GM19193 (cell line): Measurements from ENCODE around the gene RPSA.
A peak's percentile ranks its signal among the peaks of the same experiment; 100 is the strongest.

Experiments
- POLR2A ChIP-seq: IDR thresholded peaks from 4 replicates; pipeline ENCODE4 v1.6.1; 2011; ENCODE audit not compliant: insufficient read depth, insufficient read length; ENCODE audit errors: extremely low read depth

The RPSA gene

GRCh38 chr3:39410893-39411292 lies 4.4 kb downstream of the RPSA start:
- no peak for TF ChIP-seq POLR2A

DNA sequence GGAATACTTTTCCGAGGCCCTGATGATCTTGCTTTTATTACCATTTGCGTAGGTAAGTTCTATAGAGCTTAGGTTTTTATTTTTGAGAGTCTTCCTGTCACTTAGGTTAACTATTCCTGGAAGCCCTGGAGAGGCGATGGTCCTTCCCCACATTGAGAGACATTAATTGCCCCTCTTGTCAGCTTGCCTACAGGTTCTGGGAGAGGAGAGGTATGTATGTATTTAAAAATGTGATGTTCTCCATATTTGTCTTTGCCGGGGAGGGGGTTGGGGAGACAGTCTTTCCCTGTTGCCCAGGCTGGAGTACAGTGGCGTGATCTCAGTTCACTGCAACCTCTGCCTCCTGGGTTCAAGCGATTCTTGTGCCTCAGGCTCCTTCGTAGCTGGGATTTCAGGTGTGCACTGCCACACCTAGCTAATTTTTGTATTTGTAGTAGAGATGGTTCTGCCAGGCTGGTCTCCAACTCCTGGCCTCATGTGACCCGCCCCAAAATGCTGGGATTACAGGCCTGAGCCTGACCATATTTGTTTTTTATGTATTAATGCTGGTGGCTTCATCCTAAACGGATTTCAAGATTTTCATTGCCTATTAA lies 6.2 kb downstream of the RPSA start:
- TF ChIP-seq POLR2A = no peak

DNA sequence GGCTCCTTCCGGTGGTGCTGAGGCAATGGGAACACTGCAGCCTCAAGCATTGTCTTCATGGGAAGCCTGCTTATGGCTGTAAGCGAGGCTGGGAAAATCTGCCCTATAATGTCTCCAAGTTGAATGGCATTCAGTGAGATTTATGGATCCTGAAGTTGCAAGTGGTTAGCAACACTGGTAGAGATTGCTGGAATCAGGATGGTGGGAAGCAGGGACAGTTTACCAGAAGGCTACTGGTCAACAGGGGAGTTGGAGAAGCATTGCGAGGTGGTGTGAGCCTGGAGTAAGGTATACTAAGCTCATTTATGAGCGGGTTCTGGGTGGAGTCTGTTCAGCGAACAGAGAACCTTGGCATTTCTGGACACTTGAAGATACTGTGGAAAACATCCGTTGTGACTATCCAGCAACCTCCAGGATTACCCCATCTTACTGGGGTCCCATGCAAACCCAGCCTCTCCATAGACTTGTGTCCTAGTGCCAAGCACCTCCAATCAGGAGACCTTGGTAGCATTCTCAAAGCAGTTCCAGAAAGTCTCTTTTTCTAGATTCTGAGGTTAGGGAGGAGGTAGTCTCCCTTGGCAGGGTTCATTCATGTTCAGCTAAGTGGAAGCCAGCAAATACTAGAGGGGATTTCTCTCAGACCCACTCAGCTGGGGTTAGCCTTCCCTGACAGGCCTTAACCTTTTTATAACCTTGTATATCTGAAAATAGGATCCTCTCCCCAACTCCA lies 7.3 kb downstream of the RPSA start:
- TF ChIP-seq POLR2A = peak; percentile 46

DNA sequence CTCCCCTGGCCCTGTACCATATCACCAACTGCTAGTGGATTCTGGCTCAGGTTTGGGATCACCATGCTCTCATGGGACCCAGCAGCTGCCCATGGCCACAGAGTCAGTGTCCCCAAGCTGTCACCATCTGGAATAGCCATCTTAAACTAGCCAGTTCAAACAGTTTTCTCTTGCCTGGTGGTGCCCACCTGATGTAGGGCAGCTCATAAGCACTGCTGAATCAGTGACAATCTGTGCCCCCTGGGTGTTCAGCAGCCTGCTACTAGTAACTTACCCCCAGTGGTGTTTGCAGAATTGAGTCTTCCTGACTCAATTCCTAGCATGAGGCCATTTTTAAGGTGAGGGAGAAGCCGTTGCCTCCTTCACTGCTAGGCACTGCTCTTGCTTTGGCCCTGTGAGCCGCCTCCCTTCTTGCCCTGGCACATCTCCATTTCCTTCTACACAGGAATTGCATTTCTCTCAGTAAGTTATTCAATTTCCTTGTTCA lies 7.9 kb downstream of the RPSA start:
- TF ChIP-seq POLR2A = peak; percentile 54

GRCh38 chr3:39415983-39416382 lies 9.5 kb downstream of the RPSA start:
- TF ChIP-seq POLR2A = peak; percentile 35

DNA sequence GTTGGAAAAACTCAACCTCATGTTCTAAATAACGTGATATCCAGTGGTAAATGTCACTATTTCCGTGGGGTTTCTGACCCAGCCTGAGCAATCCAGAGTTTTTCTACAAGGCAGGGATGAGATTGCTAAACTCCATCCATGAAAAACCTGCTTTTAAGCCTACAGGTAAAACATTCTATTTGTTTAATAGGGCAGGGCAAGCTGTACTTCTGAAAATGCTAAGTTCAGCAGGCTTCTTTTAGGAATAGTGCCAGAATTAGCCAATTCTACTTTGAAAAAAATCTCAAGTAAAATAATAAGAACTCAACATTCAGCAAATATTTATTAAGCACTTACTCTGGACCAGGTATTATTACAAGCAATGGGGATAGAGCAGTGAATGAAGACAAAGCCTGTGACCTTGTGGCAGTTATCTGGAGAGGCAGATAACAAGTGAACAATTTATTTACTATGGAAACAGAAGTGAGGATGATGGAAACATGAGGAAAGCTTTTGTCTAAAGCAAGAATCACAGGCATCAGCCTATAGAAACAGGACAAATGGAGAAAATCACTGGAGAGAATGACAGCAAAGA lies 13.3 kb downstream of the RPSA start:
- TF ChIP-seq POLR2A = no peak

GRCh38 chr3:39420543-39420942 lies 14.0 kb downstream of the RPSA start:
- TF ChIP-seq POLR2A = no peak

DNA sequence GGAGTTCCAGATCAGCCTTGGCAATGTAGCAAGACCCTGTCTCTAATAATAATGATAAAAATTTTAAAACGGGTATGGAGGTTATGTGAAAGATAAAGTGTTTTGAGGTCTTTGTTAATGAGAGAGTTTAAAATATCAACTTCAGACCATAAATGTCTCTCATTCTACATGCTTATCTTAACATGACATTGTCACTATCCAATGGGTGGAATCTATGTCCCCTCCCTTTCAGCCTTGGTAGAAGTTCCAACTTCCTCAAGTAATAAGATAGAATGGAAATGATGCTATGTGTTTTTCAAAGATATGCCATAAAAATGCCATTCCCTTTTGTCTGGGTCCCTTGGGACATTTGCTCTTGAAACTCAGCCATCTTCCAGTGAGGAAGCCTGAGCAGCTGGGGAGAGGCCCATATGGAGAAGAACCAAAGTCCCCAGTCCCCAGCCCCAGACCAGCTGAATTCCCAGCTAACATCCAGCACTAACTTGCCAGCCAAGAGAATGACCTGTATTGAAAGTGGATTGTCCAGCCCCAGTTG lies 17.0 kb downstream of the RPSA start:
- TF ChIP-seq POLR2A = no peak

DNA sequence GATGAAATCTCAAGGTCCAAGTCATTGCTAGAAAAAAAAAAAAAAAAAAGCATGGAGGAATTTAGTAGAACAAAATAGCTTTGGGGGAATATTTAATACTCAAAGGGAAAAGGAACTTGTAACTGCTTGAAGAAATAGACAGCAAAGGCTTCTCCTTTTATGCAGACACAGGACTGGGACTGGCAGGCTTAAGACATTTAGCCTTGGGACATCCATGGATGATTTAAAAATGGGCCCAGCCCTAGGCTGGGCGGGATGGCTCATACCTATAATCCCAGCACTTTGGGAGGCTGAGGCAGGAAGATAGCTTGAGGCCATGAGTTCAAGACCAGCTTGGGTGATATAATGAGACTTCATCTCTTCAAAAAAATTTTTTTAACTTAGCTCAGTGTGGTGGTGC lies 19.8 kb downstream of the RPSA start:
- no peak for TF ChIP-seq POLR2A

DNA sequence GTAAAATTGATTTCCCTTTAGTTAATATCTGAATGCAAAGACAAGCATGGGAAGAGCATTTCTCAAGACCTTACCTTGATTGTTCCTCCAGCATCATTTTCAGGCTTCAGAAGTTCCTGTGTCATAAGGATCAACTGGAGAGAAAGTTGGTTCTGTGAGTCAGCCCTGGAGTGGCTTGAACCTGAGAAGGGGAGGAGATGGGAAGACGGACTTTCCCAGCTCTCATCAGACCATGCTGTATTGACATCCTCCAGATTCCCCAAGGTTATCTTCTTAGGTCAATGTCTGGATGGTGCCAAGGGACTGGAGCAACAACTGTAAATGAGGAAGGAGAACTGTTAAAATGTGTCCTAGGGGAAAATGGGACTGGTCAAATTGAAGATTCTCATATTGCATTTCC lies 21.0 kb downstream of the RPSA start:
- no peak for TF ChIP-seq POLR2A

DNA sequence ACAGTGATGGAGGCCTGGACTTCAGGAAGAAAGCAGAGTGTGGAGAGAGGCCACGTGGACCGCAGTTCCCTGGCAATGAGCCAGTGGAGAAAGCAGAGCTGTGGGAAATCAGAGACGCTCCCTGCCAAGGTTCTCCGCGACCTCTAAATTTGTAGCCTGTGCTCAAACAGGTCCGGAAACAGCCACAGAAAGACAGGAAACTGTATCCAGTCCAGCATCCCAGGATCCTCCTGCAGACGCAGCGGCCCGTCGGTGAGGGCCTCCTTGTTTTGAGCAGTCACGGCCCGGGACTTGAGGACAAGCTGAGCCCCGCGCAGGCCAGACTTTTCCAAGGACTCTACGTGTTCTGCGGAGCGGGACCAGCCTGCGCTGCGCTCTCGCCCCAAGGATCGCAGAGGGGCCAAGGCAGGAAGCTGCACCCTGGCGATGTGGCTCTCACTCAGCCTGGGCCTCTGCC lies 22.3 kb downstream of the RPSA start:
- TF ChIP-seq POLR2A = no peak

- no peak for TF ChIP-seq POLR2A
Measured at GRCh38 chr3:39429466-39429865, 22.9 kb downstream of the RPSA start.

- TF ChIP-seq POLR2A = no peak
Measured at GRCh38 chr3:39432342-39432741, 25.8 kb downstream of the RPSA start.

DNA sequence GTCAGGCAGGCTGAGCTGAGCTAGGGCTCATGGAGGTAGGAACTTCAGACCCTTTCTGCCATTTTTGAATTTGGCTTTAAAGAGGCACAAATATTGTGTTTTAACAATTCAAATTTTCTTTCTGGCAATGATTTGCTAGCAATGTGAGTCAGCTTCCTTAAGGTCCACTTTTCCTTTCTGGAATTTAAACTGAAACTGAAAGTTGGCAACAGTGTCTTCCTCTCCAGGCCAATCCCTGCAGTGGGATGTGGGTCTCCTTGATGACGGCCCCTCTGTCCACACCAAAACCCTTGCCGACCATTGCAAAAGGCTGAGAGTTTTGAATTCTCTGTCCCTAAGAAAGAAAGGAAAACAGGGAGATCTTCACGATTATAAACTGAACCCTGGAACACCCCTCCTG lies 27.1 kb downstream of the RPSA start:
- no peak for TF ChIP-seq POLR2A

GRCh38 chr3:39434574-39434973 lies 28.1 kb downstream of the RPSA start:
- no peak for TF ChIP-seq POLR2A
